SHP77 (cell line): Measurements from ENCODE around the gene TNRC6A.
"Not testable (repeated sequence)": the region's sequence is repeated elsewhere in the genome, so short reads cannot be mapped to it uniquely, and the experiment has no call there.

Source experiments
- DNase-seq, 2 experiments: peaks; one replicate each; lab custom pipeline; 2025; lab: John Stamatoyannopoulos, UW

TNRC6A gene

GRCh38 chr16:24758373-24758772 lies 28.9 kb downstream of the TNRC6A start:
- DNase-seq: no peak

GRCh38 chr16:24759006-24759405 lies 29.6 kb downstream of the TNRC6A start:
- DNase-seq: no peak

- no peak for DNase-seq
Observed at GRCh38 chr16:24761526-24761925, 32.1 kb downstream of the TNRC6A start.

DNA sequence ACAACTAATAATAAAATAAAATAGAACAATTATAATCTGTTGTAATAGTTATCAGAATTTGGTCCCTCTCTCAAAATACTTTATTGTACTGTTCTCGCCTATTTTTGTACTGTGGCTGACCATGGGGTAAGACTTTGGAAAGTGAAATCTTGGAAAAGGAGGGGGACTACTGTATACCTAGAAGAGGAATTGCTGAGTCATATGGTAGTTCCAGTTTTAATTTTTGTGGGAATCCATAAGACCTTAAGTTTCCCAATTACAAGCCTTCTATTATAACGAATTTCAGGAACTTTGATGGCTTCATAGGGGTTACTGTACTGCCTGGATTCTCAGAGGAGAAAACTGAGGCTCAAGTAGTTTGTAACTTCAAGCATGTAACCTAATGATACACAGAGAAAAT lies 35.5 kb downstream of the TNRC6A start:
- no peak for DNase-seq

DNA sequence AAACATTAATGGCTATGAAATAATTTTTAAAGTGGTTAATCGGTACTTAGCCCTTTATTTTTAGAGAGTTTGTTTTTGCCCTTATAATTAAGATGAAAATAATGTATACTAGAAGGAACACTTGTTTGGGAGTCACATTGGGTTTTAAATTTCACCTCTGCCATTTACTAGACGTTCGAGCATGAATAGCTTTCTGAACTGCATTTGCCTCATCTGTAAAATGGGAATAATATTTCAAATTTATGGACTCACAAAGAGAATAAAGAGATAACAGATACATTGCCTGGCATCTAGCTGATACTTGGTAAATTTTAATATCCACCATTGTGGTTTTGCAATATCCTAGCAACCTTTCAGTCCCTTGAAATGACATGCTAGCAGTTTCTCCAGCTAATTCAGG lies 36.6 kb downstream of the TNRC6A start:
- DNase-seq: no peak

DNA sequence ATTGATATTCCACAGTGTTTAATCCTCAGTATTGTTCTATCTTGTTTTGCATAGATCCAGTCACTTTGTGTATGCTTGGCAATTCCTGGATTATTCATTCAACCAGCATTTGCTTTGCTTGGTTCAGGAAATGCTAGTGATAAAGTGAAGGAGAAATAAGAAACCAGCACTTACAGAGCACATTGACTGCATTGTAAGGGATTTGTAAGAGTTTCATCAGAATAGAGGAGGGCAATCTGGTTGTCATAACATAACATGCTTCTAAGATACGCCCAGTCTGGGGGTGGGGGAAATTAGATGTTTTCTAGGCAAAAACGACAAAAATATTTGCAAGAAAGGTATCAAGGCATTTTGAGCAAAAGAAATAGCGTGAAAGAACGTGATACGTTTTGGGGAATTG lies 40.4 kb downstream of the TNRC6A start:
- DNase-seq: no peak

DNA sequence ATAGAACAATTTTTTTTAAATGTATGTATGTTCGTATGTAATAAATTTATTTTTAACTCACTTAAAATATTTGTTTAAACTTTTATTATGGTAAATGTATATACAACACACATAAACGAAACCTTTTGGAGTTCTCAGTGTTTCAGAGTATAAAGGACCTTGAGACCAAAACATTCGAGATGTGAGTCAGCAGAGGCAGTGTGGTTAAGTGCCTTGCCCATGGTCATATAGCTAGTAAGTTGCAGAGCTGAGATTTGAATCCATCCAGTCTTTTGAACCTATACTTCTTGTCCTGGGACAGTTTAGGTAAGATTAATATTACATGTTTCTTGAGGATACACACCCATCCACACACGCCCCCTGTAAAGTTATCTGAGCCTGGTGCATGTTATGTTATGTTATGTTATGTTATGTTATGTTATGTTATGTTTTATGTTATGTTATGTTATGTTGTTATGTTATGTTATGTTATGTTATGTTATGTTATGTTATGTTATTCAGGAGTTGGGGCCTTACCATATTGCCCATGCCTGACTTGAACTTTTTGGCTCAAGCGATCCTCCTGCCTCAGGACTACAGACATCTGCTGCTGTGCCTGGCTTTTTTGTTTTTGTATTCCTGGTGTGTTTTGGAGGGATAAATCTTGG lies 41.8 kb downstream of the TNRC6A start:
- DNase-seq: no peak

GRCh38 chr16:24771779-24772157 lies 42.3 kb downstream of the TNRC6A start:
- no peak for DNase-seq

DNA sequence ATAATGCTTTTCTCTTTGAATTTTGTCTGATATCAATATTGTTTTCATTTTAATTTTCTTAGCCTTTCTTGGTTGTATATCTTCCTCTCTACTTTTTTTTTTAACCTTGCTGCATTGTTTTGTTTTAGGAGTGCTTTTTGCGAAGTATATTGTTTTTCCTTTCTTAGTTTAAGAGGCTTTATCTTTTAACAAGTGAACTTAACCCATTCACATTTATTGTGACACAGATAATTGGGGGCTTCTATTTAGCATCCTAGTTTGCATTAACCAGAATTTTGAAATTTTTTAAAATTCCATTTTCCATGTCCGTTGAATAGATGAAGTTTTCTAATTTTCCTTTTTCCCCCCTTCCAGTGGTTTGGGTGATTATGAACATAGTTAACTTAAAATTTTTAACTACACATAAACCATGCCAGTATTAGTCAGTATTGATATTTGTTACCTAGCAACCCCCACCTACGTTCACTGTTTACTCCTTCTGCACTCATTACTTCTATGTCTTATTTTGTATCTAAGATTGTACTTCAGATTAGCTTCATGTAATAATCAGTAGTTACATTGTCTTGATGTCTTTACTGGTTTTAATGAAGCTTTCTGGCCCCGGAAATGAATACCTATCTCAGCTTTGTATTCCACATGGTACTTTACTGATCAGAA lies 44.4 kb downstream of the TNRC6A start:
- no peak for DNase-seq

- no peak for DNase-seq
Observed at GRCh38 chr16:24774510-24774909, 45.1 kb downstream of the TNRC6A start.

DNA sequence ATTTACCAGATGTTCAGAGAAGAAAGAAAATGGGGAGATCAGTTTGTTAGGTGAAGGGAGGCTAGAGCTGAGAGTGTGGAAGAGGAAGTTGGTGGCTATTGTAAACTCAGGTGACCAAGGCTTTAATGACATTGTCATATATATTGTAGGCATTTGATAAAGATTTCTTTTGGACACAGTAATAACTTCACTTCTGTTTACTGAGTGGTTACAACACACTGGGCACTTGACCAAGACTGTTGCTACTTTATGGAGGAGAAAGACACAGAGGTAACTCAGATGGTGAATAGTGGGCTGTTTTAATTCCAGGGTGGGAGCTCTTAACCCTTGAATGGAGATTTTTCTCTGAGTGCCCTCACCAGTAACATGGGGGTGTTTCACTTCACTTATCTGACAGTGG lies 46.0 kb downstream of the TNRC6A start:
- DNase-seq: no peak

DNA sequence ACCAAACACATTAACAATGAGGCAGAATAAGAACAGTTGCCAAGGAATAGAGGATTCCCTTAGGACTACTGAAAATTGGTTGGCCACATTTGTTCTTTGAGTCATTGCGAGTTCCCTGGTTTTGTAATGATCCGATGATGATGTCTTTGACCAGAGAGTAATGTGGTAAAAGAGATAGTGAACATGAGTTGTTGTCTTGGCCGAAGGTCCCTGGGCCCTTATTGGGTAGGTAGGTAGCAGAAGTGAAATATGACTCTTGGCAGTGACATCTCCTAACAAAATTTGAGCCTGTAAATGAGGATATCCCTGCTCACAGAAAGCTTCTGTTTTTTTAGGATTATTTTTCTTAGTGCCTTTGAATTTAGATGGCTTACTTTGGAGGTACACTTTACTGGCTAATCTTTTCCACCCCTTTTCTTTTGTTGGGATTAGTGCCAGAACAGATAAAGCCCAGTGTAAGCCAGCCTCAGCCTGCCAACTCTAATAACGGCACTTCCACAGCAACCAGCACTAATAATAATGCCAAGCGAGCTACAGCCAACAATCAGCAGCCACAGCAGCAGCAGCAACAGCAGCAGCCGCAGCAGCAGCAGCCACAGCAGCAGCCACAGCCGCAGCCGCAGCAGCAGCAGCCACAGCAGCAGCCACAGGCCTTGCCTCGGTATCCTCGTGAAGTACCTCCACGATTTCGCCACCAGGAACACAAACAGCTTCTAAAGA lies 47.2 kb downstream of the TNRC6A start:
- DNase-seq: no peak

DNA sequence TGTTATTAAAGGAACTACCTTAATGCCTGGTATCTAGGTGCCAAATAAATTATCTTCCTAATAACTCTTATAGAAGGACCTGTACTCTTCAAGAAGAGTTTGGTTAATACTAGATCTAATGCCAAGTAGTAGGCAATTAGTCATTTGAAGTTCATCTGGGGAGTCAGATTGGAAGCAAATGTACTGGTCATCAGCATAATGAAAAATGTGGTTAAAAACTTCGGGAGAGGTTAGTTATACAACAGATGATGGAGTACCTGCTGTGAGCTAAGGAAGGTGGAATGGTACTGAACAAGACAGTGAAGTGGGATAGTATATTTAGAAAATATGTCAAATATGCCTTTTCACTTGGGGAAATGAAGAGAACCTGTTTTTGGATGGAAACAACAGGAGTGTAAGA lies 49.2 kb downstream of the TNRC6A start:
- DNase-seq: no peak

- DNase-seq: no peak
Observed at GRCh38 chr16:24781256-24781655, 51.8 kb downstream of the TNRC6A start.

GRCh38 chr16:24784121-24784520 lies 54.7 kb downstream of the TNRC6A start:
- no peak for DNase-seq

GRCh38 chr16:24789881-24790280 lies 60.4 kb downstream of the TNRC6A start:
- no peak for DNase-seq

GRCh38 chr16:24800586-24800985 lies 71.1 kb downstream of the TNRC6A start:
- no peak for DNase-seq

DNA sequence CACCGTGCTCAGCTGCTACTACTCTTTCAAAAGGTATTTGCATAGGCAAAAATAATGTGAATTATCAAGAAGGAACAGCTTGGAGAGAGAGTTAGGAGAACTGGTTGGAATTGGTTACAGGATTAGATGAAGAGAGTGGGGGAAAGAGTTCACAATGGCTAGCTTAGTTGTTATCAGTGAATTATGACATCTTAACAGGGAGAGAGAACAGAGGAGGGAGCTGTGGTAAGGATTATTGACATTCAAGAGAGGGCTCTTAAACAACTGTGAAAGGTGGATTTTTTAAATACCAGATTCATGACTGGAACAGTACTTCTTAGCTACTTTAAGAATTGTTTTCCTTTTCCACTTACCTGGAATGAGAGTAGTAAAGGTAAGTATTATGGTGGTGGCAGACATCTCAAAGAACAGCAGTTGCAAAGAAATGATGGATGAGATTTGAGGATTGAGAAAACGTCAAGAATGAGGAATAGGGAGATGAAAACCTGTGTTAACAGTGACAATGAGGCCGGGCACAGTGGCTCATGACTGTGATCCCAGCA lies 72.4 kb downstream of the TNRC6A start:
- no peak for DNase-seq

GRCh38 chr16:24805484-24805883 lies 76.0 kb downstream of the TNRC6A start:
- no peak for DNase-seq

- DNase-seq: no peak
Observed at GRCh38 chr16:24807301-24807700, 77.8 kb downstream of the TNRC6A start.

DNA sequence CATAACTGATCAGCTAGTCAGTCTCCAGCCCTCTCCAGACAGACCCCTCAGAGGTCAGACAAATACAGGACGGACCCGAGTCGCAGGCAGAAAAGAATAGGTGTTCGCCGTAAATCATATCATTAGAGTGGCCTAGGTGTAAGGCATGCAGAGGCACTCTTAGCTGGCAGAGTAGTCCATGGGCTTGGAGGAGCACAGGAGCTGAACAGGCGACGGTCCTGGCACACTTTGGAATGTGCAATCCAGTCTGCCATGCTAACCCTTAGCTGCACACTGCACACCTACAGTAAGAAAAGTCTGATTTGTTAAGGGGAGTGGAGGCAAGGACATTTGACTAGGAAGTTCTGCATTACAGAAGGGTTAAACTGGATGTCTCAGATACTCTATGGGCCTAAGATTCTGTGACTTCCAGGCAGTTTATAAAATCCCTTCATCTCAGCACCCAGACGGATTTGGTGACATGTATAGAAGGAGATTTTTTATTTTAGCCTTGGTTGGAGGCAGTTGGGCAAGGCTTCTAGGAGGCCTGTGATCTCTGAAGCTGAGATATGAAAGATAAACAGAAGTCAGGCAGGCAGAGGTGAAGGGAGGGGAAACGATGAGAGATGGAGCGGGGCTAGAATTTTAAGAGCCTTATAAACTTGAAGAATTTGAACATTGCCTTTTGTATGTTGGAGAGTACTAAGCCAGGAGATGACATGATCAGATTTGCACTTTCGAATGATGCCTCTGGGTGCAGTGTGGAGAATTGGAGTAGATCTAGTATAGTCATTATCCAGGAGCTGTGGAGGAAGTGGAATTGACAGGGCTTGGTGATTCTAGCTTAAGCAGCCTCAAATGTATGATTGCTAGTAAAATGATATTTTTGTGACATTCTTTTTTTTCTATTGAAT lies 81.7 kb downstream of the TNRC6A start:
- no peak for DNase-seq

DNA sequence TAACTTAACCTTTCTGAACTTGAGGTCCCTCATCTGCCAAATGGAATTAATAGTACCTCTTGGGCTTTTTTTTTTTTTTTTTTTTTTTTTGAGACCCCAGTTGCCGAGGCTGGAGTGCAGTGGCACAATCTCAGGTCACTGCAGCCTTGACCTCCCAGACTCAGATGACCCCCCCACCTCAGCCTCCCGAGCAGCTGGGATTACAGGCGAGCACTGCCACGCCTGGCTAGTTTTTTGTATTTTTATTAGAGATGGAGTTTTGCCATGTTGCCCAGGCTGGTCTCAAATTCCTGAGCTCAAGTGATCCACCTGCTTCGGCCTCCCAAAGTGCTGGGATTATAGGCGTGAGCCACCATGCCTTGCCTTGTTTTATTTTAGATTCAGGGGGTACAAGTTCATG lies 83.4 kb downstream of the TNRC6A start:
- DNase-seq: not testable (repeated sequence)
